ENCODE data around the gene TMEM192.

GRCh38 chr4:165115301-165115700, 2.6 kb upstream of the TMEM192 start:
- TF ChIP-seq, protein P1, sequence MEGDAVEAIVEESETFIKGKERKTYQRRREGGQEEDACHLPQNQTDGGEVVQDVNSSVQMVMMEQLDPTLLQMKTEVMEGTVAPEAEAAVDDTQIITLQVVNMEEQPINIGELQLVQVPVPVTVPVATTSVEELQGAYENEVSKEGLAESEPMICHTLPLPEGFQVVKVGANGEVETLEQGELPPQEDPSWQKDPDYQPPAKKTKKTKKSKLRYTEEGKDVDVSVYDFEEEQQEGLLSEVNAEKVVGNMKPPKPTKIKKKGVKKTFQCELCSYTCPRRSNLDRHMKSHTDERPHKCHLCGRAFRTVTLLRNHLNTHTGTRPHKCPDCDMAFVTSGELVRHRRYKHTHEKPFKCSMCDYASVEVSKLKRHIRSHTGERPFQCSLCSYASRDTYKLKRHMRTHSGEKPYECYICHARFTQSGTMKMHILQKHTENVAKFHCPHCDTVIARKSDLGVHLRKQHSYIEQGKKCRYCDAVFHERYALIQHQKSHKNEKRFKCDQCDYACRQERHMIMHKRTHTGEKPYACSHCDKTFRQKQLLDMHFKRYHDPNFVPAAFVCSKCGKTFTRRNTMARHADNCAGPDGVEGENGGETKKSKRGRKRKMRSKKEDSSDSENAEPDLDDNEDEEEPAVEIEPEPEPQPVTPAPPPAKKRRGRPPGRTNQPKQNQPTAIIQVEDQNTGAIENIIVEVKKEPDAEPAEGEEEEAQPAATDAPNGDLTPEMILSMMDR (IDR thresholded peaks at IDR 0.05): no peak
- TF ChIP-seq POLR2A (IDR thresholded peaks at IDR 0.05) (no peak), POLR2AphosphoS5 (IDR thresholded peaks at IDR 0.05) (no peak)

All from sigmoid colon (tissue), 4 donors.